Glutamatergic neuron (in vitro differentiated cells): ENCODE data around the gene ZNF705A. TPM values are rescaled to one million over a fixed set of nuclear protein-coding genes. Genes with fewer than 3 reads are reported as not detected.
A peak's percentile ranks its signal among the peaks of the same experiment; 100 is the strongest.
"Not testable (repeated sequence)": the region's sequence is repeated elsewhere in the genome, so short reads cannot be mapped to it uniquely, and the experiment has no call there.

ENCODE experiments used
- DNase-seq: peaks from one replicate; pipeline ENCODE4 v3.0.0; 2022
- H3K27ac Mint-ChIP-seq: one replicate; pipeline ENCODE4 v1.8.0; 2020; ENCODE audit warnings: mild to moderate bottlenecking, mixed read lengths, inconsistent platforms; ENCODE audit not compliant: unreplicated experiment
- H3K27me3 Mint-ChIP-seq: one replicate; pipeline ENCODE4 v1.8.0; 2020; ENCODE audit warnings: mild to moderate bottlenecking, moderate library complexity, mixed read lengths, inconsistent platforms; ENCODE audit not compliant: unreplicated experiment
- H3K36me3 Mint-ChIP-seq: one replicate; pipeline ENCODE4 v1.8.0; 2020; ENCODE audit warnings: mild to moderate bottlenecking, mixed read lengths, inconsistent platforms; ENCODE audit not compliant: unreplicated experiment
- H3K4me1 Mint-ChIP-seq: one replicate; pipeline ENCODE4 v1.8.0; 2020; ENCODE audit warnings: mild to moderate bottlenecking, low read depth, mixed read lengths, inconsistent platforms; ENCODE audit not compliant: unreplicated experiment
- H3K4me3 Mint-ChIP-seq: one replicate; pipeline ENCODE4 v1.8.0; 2020; ENCODE audit warnings: mild to moderate bottlenecking, mixed read lengths, inconsistent platforms; ENCODE audit not compliant: unreplicated experiment
- H3K9me3 Mint-ChIP-seq: one replicate; pipeline ENCODE4 v1.8.0; 2020; ENCODE audit warnings: mild to moderate bottlenecking, moderate library complexity, mixed read lengths, inconsistent platforms; ENCODE audit not compliant: unreplicated experiment
- CTCF ChIP-seq: fragments of 200-600 bp; sonication (generic); IDR thresholded peaks from one replicate; pipeline ENCODE4 v1.5.0; 2021; ENCODE audit not compliant: partially characterized antibody, unreplicated experiment
- long read RNA-seq: library from polyadenylated mRNA; unstranded; transcript quantifications from one replicate; pipeline ENCODE4 v2.0.0, GENCODE V29; 2020; ENCODE audit not compliant: unreplicated experiment
- total RNA-seq: library from RNA; stranded (reverse); fragmentation: NEBNext Ultra II Directional; extraction: Animal tissue kit (Norgen Biotek cat#: 25700); gene quantifications from one replicate; pipeline ENCODE4 v1.2.1, GENCODE V29; 2021; ENCODE audit not compliant: unreplicated experiment

Gene ZNF705A
- total RNA-seq: not detected
- long read RNA-seq: 0 reads

DNA sequence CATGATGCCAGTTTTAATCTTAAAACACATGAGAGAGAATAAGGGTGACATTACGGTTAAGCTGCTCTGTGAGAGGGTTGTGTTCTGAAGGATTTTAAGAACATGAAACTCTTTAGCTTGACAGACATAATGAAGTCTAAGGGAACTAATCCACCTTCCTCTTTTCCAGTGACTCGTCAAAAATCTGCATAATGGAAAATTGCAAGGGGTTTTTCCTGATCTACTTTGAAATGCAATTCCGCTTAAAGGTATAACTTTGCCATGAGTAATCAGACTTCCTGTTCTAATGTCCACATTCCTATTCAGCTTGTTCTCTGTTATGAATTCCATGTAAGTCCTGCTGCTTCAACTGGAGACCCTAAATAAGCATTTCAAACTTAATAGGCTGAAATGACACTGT lies at the start of gene ZNF705A:
Gene ZNF705A, plus strand, starts transcription at position 171 of the 400 bp plus-strand sequence. CDS start 15,611 bp downstream, outside the sequence.
- H3K27ac Mint-ChIP-seq: no peak within 1 kb of the TSS
- no peak within 1 kb of the TSS for H3K4me3 Mint-ChIP-seq
- H3K9me3 Mint-ChIP-seq: no peaks in the 10 kb centered on the region
- peaks cover 4% of the 10 kb centered on the region for H3K27me3 Mint-ChIP-seq
- H3K4me1 Mint-ChIP-seq: no peaks in the 10 kb centered on the region
- TF ChIP-seq CTCF: no peak
- DNase-seq: no peak
- H3K36me3 Mint-ChIP-seq: no peaks in the 10 kb centered on the region

GRCh38 chr12:8108808-8109398 lies 47.9 kb upstream of the ZNF705A start:
- H3K27me3 Mint-ChIP-seq: peaks cover 1% of the 10 kb centered on the region
- H3K36me3 Mint-ChIP-seq: peaks cover 11% of the 10 kb centered on the region
- TF ChIP-seq CTCF: peak; percentile 91
- peak; percentile 84 for DNase-seq
- H3K9me3 Mint-ChIP-seq: peaks cover 2% of the 10 kb centered on the region
- no peak overlapping the region for H3K27ac Mint-ChIP-seq
- no peaks in the 10 kb centered on the region for H3K4me1 Mint-ChIP-seq
- H3K4me3 Mint-ChIP-seq: no peak overlapping the region

DNA sequence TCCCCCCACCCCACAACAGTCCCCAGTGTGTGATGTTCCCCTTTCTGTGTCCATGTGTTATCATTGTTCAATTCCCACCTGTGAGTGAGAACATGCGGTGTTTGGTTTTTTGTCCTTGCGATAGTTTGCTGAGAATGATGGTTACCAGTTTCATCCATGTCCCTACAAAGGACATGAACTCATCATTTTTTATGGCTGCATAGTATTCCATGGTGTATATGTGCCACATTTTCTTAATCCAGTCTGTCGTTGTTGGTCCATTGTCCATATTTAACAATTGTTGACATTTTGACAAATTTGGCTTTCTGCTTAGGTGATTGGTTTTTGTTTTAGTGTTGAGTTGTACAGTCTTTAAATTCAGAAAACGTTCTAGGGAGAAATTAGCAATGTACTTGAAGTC lies 43.7 kb upstream of the ZNF705A start:
- not testable (repeated sequence) for H3K36me3 Mint-ChIP-seq, H3K27ac Mint-ChIP-seq, H3K27me3 Mint-ChIP-seq, H3K4me3 Mint-ChIP-seq, DNase-seq, H3K9me3 Mint-ChIP-seq, H3K4me1 Mint-ChIP-seq

GRCh38 chr12:8120072-8120713 lies 36.6 kb upstream of the ZNF705A start:
- H3K27me3 Mint-ChIP-seq: peaks cover 1% of the 10 kb centered on the region
- no peak for DNase-seq
- TF ChIP-seq CTCF: no peak
- no peak overlapping the region for H3K27ac Mint-ChIP-seq
- peaks cover 7% of the 10 kb centered on the region for H3K36me3 Mint-ChIP-seq
- H3K4me1 Mint-ChIP-seq: no peaks in the 10 kb centered on the region
- no peak overlapping the region for H3K4me3 Mint-ChIP-seq
- no peaks in the 10 kb centered on the region for H3K9me3 Mint-ChIP-seq

- Mint-ChIP-seq H3K27ac (no peak within 1 kb of the TSS), H3K4me1 (no peaks in the 10 kb centered on the region)
- TF ChIP-seq CTCF: no peak
These were observed 33.5 kb upstream of the ZNF705A start, which contains the start of gene CLEC4A for GRCh38 chr12:8123124-8123912. Gene CLEC4A (plus strand): TSS chr12:8123617. CDS start chr12:8123879, 262 bp downstream.

More at GRCh38 chr12:8123124-8123912, 33.5 kb upstream of the ZNF705A start, which contains the start of gene CLEC4A:
- H3K36me3 Mint-ChIP-seq: peaks cover 7% of the 10 kb centered on the region
- no peak within 1 kb of the TSS for H3K4me3 Mint-ChIP-seq
- H3K9me3 Mint-ChIP-seq: no peaks in the 10 kb centered on the region
- DNase-seq: no peak
- no peaks in the 10 kb centered on the region for H3K27me3 Mint-ChIP-seq
